Uterus (tissue), 4 donors: ENCODE results near the gene TMEM200A. TPM values are rescaled to one million over a fixed set of nuclear protein-coding genes. Genes with fewer than 3 reads are reported as not detected.

Experiments used
- DNase-seq, 2 donors: peaks; one replicate each; pipeline ENCODE4 v3.0.0-alpha.2; 2019 to 2020
- H3K27ac ChIP-seq, 2 donors: fragments of 200-600 bp; sonication (generic); 1 replicate in 1 of 2; 2 replicates in 1 of 2; pipeline ENCODE4 v1.5.1; 2016 to 2018
- H3K27me3 ChIP-seq, 2 donors: fragments of 200-600 bp; sonication (generic); one replicate each; pipeline ENCODE4 v1.5.1; 2018 to 2019; ENCODE audit warnings: control low read depth in 1 of 2
- H3K36me3 ChIP-seq, 2 donors: fragments of 200-600 bp; sonication (generic); one replicate each; pipeline ENCODE4 v1.5.1; 2019; ENCODE audit warnings: control low read depth in 1 of 2
- H3K4me1 ChIP-seq, 2 donors: fragments of 200-600 bp; sonication (generic); one replicate each; pipeline ENCODE4 v1.5.1; 2018 to 2019; ENCODE audit warnings: control low read depth in 1 of 2
- H3K4me3 ChIP-seq, 2 donors: fragments of 200-600 bp; sonication (generic); 1 replicate in 1 of 2; 2 replicates in 1 of 2; pipeline ENCODE4 v1.5.1; 2018 to 2019; ENCODE audit warnings: mild to moderate bottlenecking in 1 of 2
- H3K9me3 ChIP-seq, 2 donors: fragments of 200-600 bp; sonication (generic); one replicate each; pipeline ENCODE4 v1.5.1; 2019; ENCODE audit warnings: control low read depth in 1 of 2
- CTCF ChIP-seq, 4 experiments: fragments of 200-600 bp in 2 of 4; fragments of 450-650 bp in 2 of 4; sonication (generic) in 2 of 4; IDR thresholded peaks; one replicate each; pipeline ENCODE4 v1.5.1; 2016 to 2019; ENCODE audit warnings: antibody characterized with exemption in 4 of 4, mild to moderate bottlenecking in 2 of 4, moderate library complexity in 1 of 4
- POLR2A ChIP-seq, 2 donors: fragments of 450-650 bp; IDR thresholded peaks; one replicate each; pipeline ENCODE4 v1.6.1; 2016; ENCODE audit warnings: antibody characterized with exemption in 2 of 2, mild to moderate bottlenecking in 1 of 2, moderate library complexity in 1 of 2
- intact Hi-C: fragments of 100-400 bp; cut with DNase I; formaldehyde crosslinking; loops from one replicate; pipeline ENCODE4 v1.15.1; 2023; ENCODE audit warnings: low total_unique reads
- total RNA-seq, 4 donors: library from RNA; depleted of rRNA in 3 of 4; stranded (reverse); fragments of >200 nt in 3 of 4; gene quantifications; one replicate each; pipeline versions ENCODE4 v1.1.0 to v1.2.4, GENCODE V29; 2014 to 2023
- donor health status: DM: yes; HTN: yes; CAD: no.

The TMEM200A gene
- total RNA-seq, 4 donors from 2014 or later, result 20.9 to 27.9 (median 23.1) TPM

GRCh38 chr6:130376936-130377335 lies 11.1 kb downstream of the TMEM200A start:
- no peak overlapping the region for H3K4me3 ChIP-seq
- no peak for DNase-seq
- H3K27me3 ChIP-seq, result no peaks in the 10 kb centered on the region
- intact Hi-C loops, result no loop called here
- H3K4me1 ChIP-seq, result no peaks in the 10 kb centered on the region
- no peaks in the 10 kb centered on the region for H3K36me3 ChIP-seq
- H3K9me3 ChIP-seq, result no peaks in the 10 kb centered on the region
- H3K27ac ChIP-seq, result no peak overlapping the region
- no peak for TF ChIP-seq POLR2A (IDR thresholded peaks at IDR 0.05)
- TF ChIP-seq CTCF (IDR thresholded peaks at IDR 0.05), result no peak

DNA sequence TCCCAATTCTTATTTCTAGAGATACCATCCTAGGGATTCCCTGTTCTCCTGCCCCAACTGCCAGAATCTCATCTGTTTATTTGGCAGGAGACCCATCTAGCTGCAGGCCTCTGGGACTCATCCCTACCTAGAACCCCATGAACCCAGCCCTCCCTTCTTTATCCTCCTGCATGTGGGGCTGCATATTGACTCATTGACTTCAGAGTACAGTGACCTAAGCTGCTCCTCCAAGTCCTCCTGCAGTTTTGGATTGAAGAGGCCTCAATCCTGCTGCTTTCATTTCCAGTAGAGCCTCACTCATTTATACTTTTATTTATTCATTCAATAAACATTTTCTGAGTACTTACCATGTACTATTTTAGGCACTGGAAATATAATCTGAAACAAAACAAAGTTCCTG lies 11.6 kb downstream of the TMEM200A start:
- intact Hi-C loops, result no loop called here
- Histone ChIP-seq H3K36me3 (no peaks in the 10 kb centered on the region), H3K4me1 (no peaks in the 10 kb centered on the region)

DNA sequence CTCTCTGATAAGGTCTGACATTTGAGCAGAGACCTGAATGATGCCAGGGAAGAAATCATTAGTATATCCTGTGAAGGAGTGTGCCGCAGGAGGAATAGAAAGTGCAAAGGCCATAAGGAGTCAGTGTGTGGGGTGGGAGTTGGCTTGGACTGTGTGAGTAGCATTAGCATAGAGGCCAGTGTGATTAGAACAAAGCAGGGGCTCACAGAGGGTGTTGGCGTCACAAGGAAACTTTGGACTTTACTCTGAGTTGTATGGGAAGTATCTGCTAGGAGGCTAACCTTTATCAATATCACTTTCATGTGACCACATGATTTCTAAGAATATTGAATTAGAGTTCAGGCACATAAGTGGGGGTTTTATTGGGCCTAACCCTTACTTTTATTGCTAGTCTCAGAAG lies 12.1 kb downstream of the TMEM200A start:
- Histone ChIP-seq H3K4me1 (no peaks in the 10 kb centered on the region), H3K4me3 (no peak overlapping the region), H3K27me3 (no peaks in the 10 kb centered on the region), H3K36me3 (no peaks in the 10 kb centered on the region), H3K9me3 (no peaks in the 10 kb centered on the region), H3K27ac (no peak overlapping the region)
- TF ChIP-seq CTCF (IDR thresholded peaks at IDR 0.05) (no peak), POLR2A (IDR thresholded peaks at IDR 0.05) (no peak)
- DNase-seq, result no peak
- intact Hi-C loops, result no loop called here

More for the DNA sequence above, 11.6 kb downstream of the TMEM200A start:
- TF ChIP-seq CTCF (IDR thresholded peaks at IDR 0.05) (no peak), POLR2A (IDR thresholded peaks at IDR 0.05) (no peak)
- Histone ChIP-seq H3K27me3 (no peaks in the 10 kb centered on the region), H3K4me3 (no peak overlapping the region), H3K9me3 (no peaks in the 10 kb centered on the region), H3K27ac (no peak overlapping the region)
- no peak for DNase-seq

- TF ChIP-seq CTCF (IDR thresholded peaks at IDR 0.05) (no peak), POLR2A (IDR thresholded peaks at IDR 0.05) (no peak)
- Histone ChIP-seq H3K27me3 (no peaks in the 10 kb centered on the region), H3K36me3 (no peaks in the 10 kb centered on the region), H3K27ac (no peak overlapping the region), H3K4me1 (no peaks in the 10 kb centered on the region), H3K9me3 (no peaks in the 10 kb centered on the region), H3K4me3 (no peak overlapping the region)
- no peak for DNase-seq
- intact Hi-C loops, result no loop called here
Observed at GRCh38 chr6:130379223-130379622, 13.4 kb downstream of the TMEM200A start.

- TF ChIP-seq CTCF (IDR thresholded peaks at IDR 0.05) (no peak), POLR2A (IDR thresholded peaks at IDR 0.05) (no peak)
- no peaks in the 10 kb centered on the region for H3K4me1 ChIP-seq
- intact Hi-C loops, result no loop called here
- no peak for DNase-seq
- H3K36me3 ChIP-seq, result no peaks in the 10 kb centered on the region
- H3K27me3 ChIP-seq, result no peaks in the 10 kb centered on the region
- no peaks in the 10 kb centered on the region for H3K9me3 ChIP-seq
- no peak overlapping the region for H3K4me3 ChIP-seq
- no peak overlapping the region for H3K27ac ChIP-seq
Observed at GRCh38 chr6:130381012-130381411, 15.2 kb downstream of the TMEM200A start.
